Prostate gland (tissue), 2 donors: Measurements from ENCODE around the gene CSAD.

Experiments
- POLR2AphosphoS5 ChIP-seq: sonication (generic); formaldehyde crosslinking; IDR thresholded peaks from one replicate; pipeline ENCODE4 v1.6.1; 2017; ENCODE audit warnings: antibody characterized with exemption
- TF ChIP-seq, protein P1 (sequence below), 4 experiments: fragments of 200-600 bp in 2 of 4; fragments of 450-650 bp in 2 of 4; sonication (generic) in 2 of 4; IDR thresholded peaks; 1 replicate in 3 of 4; 2 replicates in 1 of 4; pipeline ENCODE4 v1.5.1; 2016 to 2019; ENCODE audit warnings: antibody characterized with exemption in 4 of 4, mild to moderate bottlenecking in 2 of 4, moderate library complexity in 2 of 4

DNA sequence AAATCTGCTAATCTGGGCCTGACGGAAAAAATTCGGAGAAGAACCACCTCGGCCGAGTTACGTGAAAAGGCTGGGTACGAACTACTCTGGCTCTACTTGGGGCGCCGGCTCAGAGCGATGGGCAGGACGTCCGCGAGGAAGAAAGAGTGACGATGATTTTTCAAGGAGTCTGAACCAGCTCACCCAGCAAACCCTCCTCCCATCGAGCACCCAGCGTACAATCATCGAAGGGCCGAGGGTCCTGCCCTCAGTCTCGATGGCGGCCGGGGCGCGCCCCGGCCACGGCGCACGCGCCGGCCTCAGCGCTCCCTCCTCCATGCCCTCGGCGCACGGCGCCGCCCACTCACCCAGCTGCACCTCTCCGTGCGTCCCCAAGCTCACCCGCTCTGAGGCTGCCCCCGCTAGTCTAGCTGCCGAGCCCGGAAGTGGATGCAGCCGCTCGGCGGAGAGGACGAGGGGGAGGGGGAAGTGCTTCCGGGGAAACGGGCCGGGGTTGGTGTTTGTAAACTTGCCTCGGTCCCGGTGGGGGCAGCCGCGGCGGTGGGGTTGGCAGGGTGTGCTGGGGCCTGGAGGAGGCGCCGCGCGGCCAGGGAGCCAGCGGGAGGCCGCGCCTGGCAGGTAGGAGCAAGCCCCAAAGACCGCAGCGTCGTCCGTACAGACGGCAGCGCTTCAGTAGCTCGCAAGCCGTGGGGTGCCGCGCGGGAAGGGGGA is at the start of gene CSAD, which contains the start of gene ZNF740:
- TF ChIP-seq, protein P1, sequence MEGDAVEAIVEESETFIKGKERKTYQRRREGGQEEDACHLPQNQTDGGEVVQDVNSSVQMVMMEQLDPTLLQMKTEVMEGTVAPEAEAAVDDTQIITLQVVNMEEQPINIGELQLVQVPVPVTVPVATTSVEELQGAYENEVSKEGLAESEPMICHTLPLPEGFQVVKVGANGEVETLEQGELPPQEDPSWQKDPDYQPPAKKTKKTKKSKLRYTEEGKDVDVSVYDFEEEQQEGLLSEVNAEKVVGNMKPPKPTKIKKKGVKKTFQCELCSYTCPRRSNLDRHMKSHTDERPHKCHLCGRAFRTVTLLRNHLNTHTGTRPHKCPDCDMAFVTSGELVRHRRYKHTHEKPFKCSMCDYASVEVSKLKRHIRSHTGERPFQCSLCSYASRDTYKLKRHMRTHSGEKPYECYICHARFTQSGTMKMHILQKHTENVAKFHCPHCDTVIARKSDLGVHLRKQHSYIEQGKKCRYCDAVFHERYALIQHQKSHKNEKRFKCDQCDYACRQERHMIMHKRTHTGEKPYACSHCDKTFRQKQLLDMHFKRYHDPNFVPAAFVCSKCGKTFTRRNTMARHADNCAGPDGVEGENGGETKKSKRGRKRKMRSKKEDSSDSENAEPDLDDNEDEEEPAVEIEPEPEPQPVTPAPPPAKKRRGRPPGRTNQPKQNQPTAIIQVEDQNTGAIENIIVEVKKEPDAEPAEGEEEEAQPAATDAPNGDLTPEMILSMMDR (IDR thresholded peaks at IDR 0.05) = peak in 2 of 4 experiments; percentile 26 to 30
- TF ChIP-seq POLR2AphosphoS5 = peak; percentile 91
